Esophagus squamous epithelium (tissue), 5 donors: ENCODE measurements around the gene PDLIM7. TPM values are rescaled to one million over a fixed set of nuclear protein-coding genes. Genes with fewer than 3 reads are reported as not detected.

ENCODE experiments used
- DNase-seq: peaks from one replicate; lab custom pipeline; 2025; lab: John Stamatoyannopoulos, UW
- H3K27ac ChIP-seq, 4 donors: fragments of 200-600 bp; sonication (generic); one replicate each; pipeline ENCODE4 v1.5.1; 2016 to 2019; ENCODE audit warnings: mild to moderate bottlenecking in 1 of 4
- H3K27me3 ChIP-seq, 4 donors: fragments of 200-600 bp; sonication (generic); 1 replicate in 3 of 4; 2 replicates in 1 of 4; pipeline versions ENCODE4 v1.5.1 to v1.6.0; 2017 to 2021; ENCODE audit warnings: antibody characterized with exemption in 1 of 4
- H3K36me3 ChIP-seq, 3 donors: fragments of 200-600 bp; sonication (generic); one replicate each; pipeline ENCODE4 v1.5.1; 2016 to 2019
- H3K4me1 ChIP-seq, 3 donors: fragments of 200-600 bp; sonication (generic); one replicate each; pipeline ENCODE4 v1.5.1; 2017 to 2019
- H3K4me3 ChIP-seq, 4 donors: fragments of 200-600 bp; sonication (generic); 1 replicate in 3 of 4; 2 replicates in 1 of 4; pipeline ENCODE4 v1.5.1; 2016 to 2019; ENCODE audit warnings: mild to moderate bottlenecking in 2 of 4, moderate library complexity in 1 of 4
- H3K9me3 ChIP-seq, 3 donors: fragments of 200-600 bp; sonication (generic); one replicate each; pipeline ENCODE4 v1.5.1; 2016 to 2019
- POLR2A ChIP-seq, 4 donors: fragments of 450-650 bp; IDR thresholded peaks; one replicate each; pipeline ENCODE4 v1.6.1; 2017; ENCODE audit warnings: antibody characterized with exemption in 4 of 4, mild to moderate bottlenecking in 4 of 4, moderate library complexity in 3 of 4
- WGBS, 2 donors: methylation state at CpG; one replicate each; pipeline ENCODE4 v1.1.5; 2018; 5-methylcytosine and 5-hydroxymethylcytosine counted together
- intact Hi-C: fragments of 100-400 bp; cut with DNase I; formaldehyde crosslinking; loops from one replicate; pipeline ENCODE4 v1.15.0; 2022
- total RNA-seq, 4 donors: library from RNA; depleted of rRNA; stranded (reverse); fragments of >200 nt; gene quantifications; one replicate each; pipeline ENCODE4 v1.1.0, GENCODE V29; 2016
- TF ChIP-seq, protein P1 (sequence below), 6 experiments: fragments of 450-650 bp in 4 of 6; fragments of 200-600 bp in 2 of 6; sonication (generic) in 2 of 6; IDR thresholded peaks; one replicate each; pipeline ENCODE4 v1.5.1; 2016 to 2019; ENCODE audit warnings: antibody characterized with exemption in 6 of 6, mild to moderate bottlenecking in 4 of 6, moderate library complexity in 4 of 6
- donor health status: DM: yes; HTN: yes; CAD: no.

PDLIM7 gene
- total RNA-seq, 4 donors from 2014 or later: 17.1 to 81.6 (median 33.6) TPM

DNA sequence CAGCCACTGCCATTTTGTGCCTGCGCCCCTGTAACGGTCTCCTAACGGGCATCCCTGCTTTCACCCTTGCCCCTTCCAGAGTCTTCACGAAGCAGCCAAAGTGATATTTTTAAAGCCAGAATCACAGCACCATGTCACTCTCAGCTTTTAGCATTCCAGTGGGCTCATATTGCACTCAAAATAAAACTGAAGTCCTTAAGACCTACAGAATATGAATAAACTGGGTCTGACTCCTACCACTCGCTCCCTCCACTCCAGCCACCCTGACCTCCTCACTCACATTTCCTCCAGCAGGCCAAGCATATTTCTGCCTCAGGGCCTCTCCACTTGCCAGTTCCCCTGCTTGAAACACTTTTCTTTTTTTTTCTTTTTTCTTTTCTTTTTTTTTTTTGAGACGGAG, 2.4 kb upstream of the PDLIM7 start:
- Histone ChIP-seq H3K27me3 (peaks cover 0 to 8% (median 0%) of the 10 kb centered on the region in 4 donors), H3K36me3 (peaks cover 0 to 10% (median 0%) of the 10 kb centered on the region in 3 donors), H3K4me3 (no peak overlapping the region), H3K4me1 (peaks cover 35 to 63% (median 37%) of the 10 kb centered on the region in 3 donors), H3K27ac (no peak overlapping the region), H3K9me3 (no peaks in the 10 kb centered on the region)
- 81 to 87% methylated on average over 6 of the region's 6 CpGs for WGBS, 2 donors
- intact Hi-C loops: loop anchor here (5.0 to 10.0 kb wide), 2 partner anchors 108 to 185 kb away; partner anchors contain the start of gene MXD3
- TF ChIP-seq POLR2A (IDR thresholded peaks at IDR 0.05): no peak
- TF ChIP-seq, protein P1, sequence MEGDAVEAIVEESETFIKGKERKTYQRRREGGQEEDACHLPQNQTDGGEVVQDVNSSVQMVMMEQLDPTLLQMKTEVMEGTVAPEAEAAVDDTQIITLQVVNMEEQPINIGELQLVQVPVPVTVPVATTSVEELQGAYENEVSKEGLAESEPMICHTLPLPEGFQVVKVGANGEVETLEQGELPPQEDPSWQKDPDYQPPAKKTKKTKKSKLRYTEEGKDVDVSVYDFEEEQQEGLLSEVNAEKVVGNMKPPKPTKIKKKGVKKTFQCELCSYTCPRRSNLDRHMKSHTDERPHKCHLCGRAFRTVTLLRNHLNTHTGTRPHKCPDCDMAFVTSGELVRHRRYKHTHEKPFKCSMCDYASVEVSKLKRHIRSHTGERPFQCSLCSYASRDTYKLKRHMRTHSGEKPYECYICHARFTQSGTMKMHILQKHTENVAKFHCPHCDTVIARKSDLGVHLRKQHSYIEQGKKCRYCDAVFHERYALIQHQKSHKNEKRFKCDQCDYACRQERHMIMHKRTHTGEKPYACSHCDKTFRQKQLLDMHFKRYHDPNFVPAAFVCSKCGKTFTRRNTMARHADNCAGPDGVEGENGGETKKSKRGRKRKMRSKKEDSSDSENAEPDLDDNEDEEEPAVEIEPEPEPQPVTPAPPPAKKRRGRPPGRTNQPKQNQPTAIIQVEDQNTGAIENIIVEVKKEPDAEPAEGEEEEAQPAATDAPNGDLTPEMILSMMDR (IDR thresholded peaks at IDR 0.05): no peak
- no peak for DNase-seq

DNA sequence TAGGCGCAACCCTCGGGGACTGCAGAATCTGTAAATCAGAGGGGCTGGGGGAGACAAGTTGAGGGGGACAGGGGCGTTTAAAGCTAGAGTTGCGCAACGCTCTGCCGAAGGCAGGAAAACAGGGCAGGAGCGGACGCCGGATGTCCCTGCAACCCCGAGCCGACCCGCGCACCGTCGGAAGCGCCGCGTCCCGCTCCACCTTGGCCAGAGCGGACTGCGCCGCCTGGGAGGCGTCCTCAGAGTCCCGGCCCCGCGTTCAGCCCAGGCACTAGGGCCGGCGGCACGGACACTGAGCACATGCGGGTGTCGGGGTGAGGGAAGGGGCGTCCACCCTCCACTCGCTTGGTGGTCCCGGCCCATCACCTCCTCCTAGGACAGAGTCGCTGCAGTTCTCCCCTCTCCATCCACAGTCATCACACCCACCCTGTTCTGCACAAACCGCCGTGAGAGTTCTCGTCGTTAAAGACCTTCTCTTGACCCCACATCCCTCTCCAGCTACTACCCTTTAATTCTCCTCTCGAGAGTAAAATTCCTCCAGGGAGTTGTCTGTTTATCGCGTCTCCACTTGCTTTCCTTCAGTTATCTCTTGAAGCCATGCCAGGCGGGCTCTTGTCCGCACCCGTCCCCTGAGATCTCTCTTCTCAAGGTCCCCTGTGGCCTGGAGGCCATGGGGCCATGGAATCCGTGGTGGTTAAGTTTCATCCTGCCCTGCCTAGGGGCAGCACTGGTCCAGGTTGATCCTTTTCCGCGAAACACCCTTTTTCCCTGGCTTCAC, 796 bp upstream of the PDLIM7 start:
- no peak for DNase-seq
- no peak for TF ChIP-seq POLR2A (IDR thresholded peaks at IDR 0.05)
- TF ChIP-seq, protein P1 (IDR thresholded peaks at IDR 0.05): no peak
- H3K36me3 ChIP-seq: no peaks in the 10 kb centered on the region
- H3K9me3 ChIP-seq: no peaks in the 10 kb centered on the region
- WGBS, 2 donors: 17 to 21% methylated on average over 19 to 28 of the region's 48 CpGs
- H3K27ac ChIP-seq: peak overlapping the region; percentile 90 to 98 (median 94)
- H3K4me3 ChIP-seq: peak overlapping the region; percentile 61 to 93 (median 76)
- intact Hi-C loops: loop anchor here (10.0 kb wide), 1 partner anchor 183 kb away; the partner anchor contains the start of gene MXD3
- H3K27me3 ChIP-seq: peaks cover 0 to 8% (median 0%) of the 10 kb centered on the region in 4 donors
- peaks cover 46 to 80% (median 53%) of the 10 kb centered on the region in 3 donors for H3K4me1 ChIP-seq

DNA sequence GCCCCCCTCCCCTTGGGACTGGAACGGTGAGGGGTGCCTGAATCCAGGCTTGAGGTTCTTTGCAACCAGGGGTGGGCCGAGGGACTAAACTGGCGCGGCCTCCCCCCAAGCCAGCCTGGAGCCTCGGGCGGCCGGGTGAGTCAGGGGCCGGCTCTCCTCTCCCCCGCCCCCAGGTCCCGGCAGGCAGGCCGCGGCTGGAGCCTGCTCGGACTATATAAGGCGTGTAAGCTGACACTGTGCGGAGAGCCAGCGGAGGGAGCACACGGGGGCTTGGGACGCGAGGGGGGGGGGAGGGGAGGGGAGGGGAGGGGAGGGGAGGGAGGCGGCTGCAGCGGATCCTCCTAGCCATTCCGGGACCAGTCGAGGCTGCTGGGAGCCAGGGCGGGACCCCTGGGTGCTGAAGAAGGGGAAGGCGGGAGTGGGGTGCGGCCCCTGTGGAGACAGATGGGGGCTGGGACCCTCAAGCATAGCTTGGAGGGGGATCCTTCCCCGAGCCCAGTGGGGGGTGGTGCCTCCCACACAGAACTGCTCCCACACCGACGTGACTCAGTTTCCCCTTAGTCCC, 595 bp downstream of the PDLIM7 start:
- Histone ChIP-seq H3K27me3 (peaks cover 0 to 8% (median 0%) of the 10 kb centered on the region in 4 donors), H3K9me3 (no peaks in the 10 kb centered on the region), H3K36me3 (peaks cover 0 to 11% (median 4%) of the 10 kb centered on the region in 3 donors), H3K27ac (peak overlapping the region; percentile 90 to 98 (median 94)), H3K4me3 (peak overlapping the region; percentile 61 to 93 (median 76)), H3K4me1 (peaks cover 46 to 83% (median 63%) of the 10 kb centered on the region in 3 donors)
- TF ChIP-seq, protein P1 (IDR thresholded peaks at IDR 0.05): no peak
- TF ChIP-seq POLR2A (IDR thresholded peaks at IDR 0.05): peak in 1 of 4 donors; percentile 44
- DNase-seq: no peak
- intact Hi-C loops: loop anchor here (10.0 kb wide), 1 partner anchor 182 kb away; the partner anchor contains the start of gene MXD3
- WGBS, 2 donors: 0 to 7% methylated on average over 1 to 12 of the region's 29 CpGs

DNA sequence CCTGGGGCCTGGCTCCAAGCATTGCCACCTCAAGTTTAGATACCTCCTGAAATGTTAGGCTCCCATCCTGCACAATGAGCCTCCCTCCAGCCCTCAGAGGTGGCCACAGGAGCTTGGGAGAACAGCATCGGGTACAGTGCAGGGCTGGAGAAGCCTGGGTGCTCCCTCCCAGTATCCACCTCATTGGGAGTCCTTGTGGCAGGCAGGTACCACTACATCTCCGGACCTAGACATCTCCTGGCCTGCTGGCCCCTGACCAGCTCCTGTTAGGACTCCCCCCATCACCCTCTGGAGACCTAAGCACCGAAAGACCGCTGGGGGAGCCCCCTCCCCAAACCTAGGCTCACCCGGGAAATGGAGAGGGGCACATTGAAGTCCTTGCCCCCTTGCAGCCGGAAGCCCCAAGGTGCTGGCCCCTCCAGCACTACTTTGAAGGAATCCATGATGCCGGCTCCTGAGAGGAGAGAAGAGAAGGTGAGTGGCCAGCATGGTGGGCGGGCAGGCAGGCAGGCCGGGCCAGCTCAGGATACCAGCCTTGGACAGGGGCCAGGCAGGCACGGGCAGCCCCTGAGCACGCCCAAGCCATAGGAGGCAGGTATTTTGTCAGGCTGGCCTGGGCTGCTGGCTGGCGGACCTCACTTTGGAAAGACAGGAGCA, 1.2 kb downstream of the PDLIM7 start:
- whole genome bisulfite sequencing, 2 donors: 34% methylated on average over 6 of the region's 12 CpGs; no CpG with 5 or more reads in 1 of the 2 donors
- H3K27ac ChIP-seq: peak overlapping the region; percentile 90 to 98 (median 94)
- H3K4me3 ChIP-seq: peak overlapping the region; percentile 61 to 93 (median 76)
- H3K36me3 ChIP-seq: peaks cover 0 to 17% (median 4%) of the 10 kb centered on the region in 3 donors
- H3K27me3 ChIP-seq: peaks cover 0 to 8% (median 0%) of the 10 kb centered on the region in 4 donors
- no peak for DNase-seq
- no peaks in the 10 kb centered on the region for H3K9me3 ChIP-seq
- TF ChIP-seq, protein P1 (IDR thresholded peaks at IDR 0.05): peak in 4 of 6 experiments; percentile 27 to 47 (median 29)
- TF ChIP-seq POLR2A (IDR thresholded peaks at IDR 0.05): no peak
- peaks cover 43 to 84% (median 59%) of the 10 kb centered on the region in 3 donors for H3K4me1 ChIP-seq
- intact Hi-C loops: loop anchor here (10.0 kb wide), 1 partner anchor 181 kb away; the partner anchor contains the start of gene MXD3
